ENCODE measurements around the gene ANTXR1. TPM values are rescaled to one million over a fixed set of nuclear protein-coding genes. Genes with fewer than 3 reads are reported as not detected.

ANTXR1 gene
- total RNA-seq, 1 experiment from 2014 or later, result 37.3 TPM

GRCh38 chr2:69253611-69254301 lies 240.8 kb downstream of the ANTXR1 start:
- Histone ChIP-seq H3K4me1 (ENCODE audit: insufficient read depth, low read length) (no peaks in the 10 kb centered on the region), H3K27me3 (ENCODE audit: insufficient read depth, low read length) (no peaks in the 10 kb centered on the region), H4K5ac (ENCODE audit: insufficient read length, low read depth, low read length) (no peak overlapping the region), H2BK5ac (ENCODE audit: insufficient read length, low read length) (no peak overlapping the region), H3K9me3 (ENCODE audit: control insufficient read depth, low read depth, low read length) (no peaks in the 10 kb centered on the region), H2BK12ac (ENCODE audit: insufficient read length, low read depth, low read length) (no peak overlapping the region), H2BK20ac (ENCODE audit: low read depth, low read length, poor library complexity, severe bottlenecking) (no peak overlapping the region), H4K91ac (ENCODE audit: insufficient read length, low read depth, low read length) (no peak overlapping the region), H3K14ac (ENCODE audit: insufficient read depth, low read length) (no peak overlapping the region), H3K56ac (ENCODE audit: insufficient read length, low read depth, low read length) (no peak overlapping the region), H4K8ac (replicated peaks; ENCODE audit: insufficient read length, low read depth, low read length) (no peak overlapping the region), H2BK15ac (ENCODE audit: low read depth, low read length) (no peak overlapping the region), H3K4ac (ENCODE audit: low read depth, low read length) (no peak overlapping the region), H3T11ph (ENCODE audit: low read length) (no peak overlapping the region), H3K79me2 (ENCODE audit: insufficient read depth, low read length) (no peaks in the 10 kb centered on the region), H3K23me2 (ENCODE audit: insufficient read length, low read depth, low read length, poor library complexity, severe bottlenecking) (no peaks in the 10 kb centered on the region), H4K20me1 (ENCODE audit: control insufficient read depth, insufficient read depth, insufficient read length) (no peaks in the 10 kb centered on the region), H3K9ac (ENCODE audit: extremely low read depth, insufficient read length, low read length) (no peak overlapping the region), H2AK5ac (ENCODE audit: insufficient read length, low read length) (no peak overlapping the region), H3K18ac (ENCODE audit: insufficient read length, low read depth, low read length) (no peak overlapping the region), H3K79me1 (ENCODE audit: insufficient read depth, low read depth, low read length, poor library complexity, severe bottlenecking) (no peaks in the 10 kb centered on the region), H2AFZ (ENCODE audit: low read length) (no peak overlapping the region), H3K27ac (ENCODE audit: insufficient read length, low read depth, low read length) (no peak overlapping the region), H3K23ac (ENCODE audit: insufficient read length, low read depth, low read length) (no peak overlapping the region), H2BK120ac (ENCODE audit: low read depth, low read length, poor library complexity, severe bottlenecking) (no peak overlapping the region), H3K4me2 (ENCODE audit: insufficient read depth, insufficient read length, low read length) (no peak overlapping the region)
- H3K36me3 Mint-ChIP-seq (ENCODE audit: insufficient read depth in 1 of 3, low read depth in 3 of 3), result peaks cover 0 to 4% (median 0%) of the 10 kb centered on the region in 3 experiments; a peak in 2 of 7 replicates
- H3K27ac Mint-ChIP-seq, result no peak overlapping the region; a peak in 1 of 7 replicates
- no peak for TF ChIP-seq CTCF (conservative IDR thresholded peaks at IDR 0.05)
- WGBS (ENCODE audit: extremely low coverage, insufficient read length, low lambda C conversion rate), result no CpG with 5 or more reads among the region's 8 CpGs
- H3K4me3 Mint-ChIP-seq, result no peak overlapping the region
- no peaks in the 10 kb centered on the region for H3K4me1 Mint-ChIP-seq
- H3K9me3 Mint-ChIP-seq, result peaks cover 5 to 10% of the 10 kb centered on the region in 2 experiments; a peak in 4 of 5 replicates
- H3K27me3 Mint-ChIP-seq (ENCODE audit: low read depth), result no peaks in the 10 kb centered on the region; the same call in none of the 2 replicates
- DNase-seq, result no peak
